Germinal center (tissue), 1 donor: ENCODE results near the gene TMEM192.
"Not testable (repeated sequence)": the region's sequence is repeated elsewhere in the genome, so short reads cannot be mapped to it uniquely, and the experiment has no call there.

Experiments
- DNase-seq: peaks from one replicate; pipeline ENCODE4 v3.0.0; 2012; ENCODE audit warnings: mixed read lengths, low spot score

Gene TMEM192

DNA sequence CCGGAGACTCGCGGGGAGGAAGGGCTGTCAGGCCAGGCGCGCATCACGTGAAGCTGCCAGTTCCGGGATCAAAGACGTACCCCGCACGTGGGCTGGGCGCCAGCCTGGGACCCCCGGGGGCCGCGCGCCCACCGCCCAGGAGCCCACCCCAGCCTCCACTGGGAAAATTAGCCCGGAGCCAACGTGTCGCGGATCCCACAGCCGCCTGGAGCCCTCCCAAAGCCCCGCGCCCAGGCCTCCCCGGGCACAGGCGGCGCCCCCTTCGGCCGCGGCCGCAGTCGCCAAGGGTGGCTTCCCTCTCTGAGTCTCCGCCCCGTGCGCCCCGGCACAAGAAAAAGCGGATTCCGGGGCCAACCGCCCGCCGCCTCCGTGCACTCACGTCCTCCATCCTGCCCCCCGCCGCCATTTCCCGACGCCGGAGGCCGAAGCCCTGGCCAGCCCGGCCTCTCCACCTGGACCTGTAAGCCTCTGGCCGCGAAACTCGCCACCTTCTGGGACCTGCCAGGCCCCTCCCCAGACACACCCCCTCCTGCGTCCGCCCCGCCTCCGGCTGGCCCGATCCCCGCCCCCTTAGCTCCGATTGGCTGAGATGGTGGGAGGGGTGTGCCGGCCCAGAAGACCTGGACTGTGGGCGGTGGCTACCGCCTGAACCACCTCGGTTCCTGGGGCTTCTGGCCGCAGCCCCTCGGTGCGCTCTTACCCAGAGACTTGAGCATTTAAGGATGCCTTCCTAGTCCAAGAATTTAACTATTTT lies at the start of gene TMEM192:
Gene TMEM192, minus strand, starts transcription at position 493 of the 754 bp plus-strand sequence. Its CDS starts 87 bp downstream, at position 406.
- DNase-seq = peak; percentile 95

DNA sequence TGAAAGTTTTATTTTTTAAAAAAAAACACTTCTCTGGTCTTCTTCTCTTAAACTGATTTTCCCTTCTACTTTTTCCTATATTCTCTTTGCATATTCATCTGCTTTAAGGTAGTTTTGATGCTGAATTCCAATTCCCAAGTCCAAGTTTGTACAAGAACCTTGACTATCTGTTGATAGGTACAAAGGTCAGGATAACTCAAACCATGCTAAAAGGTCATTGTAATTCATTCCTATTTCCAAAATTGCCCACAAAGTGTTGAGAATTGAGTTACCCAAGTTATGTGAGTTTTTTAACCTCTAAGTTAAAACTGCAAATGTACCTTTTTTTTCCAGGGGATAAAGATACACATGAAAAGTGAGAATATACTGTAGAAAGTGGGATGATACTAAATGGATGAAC lies 46.1 kb upstream of the TMEM192 start:
- no peak for DNase-seq

DNA sequence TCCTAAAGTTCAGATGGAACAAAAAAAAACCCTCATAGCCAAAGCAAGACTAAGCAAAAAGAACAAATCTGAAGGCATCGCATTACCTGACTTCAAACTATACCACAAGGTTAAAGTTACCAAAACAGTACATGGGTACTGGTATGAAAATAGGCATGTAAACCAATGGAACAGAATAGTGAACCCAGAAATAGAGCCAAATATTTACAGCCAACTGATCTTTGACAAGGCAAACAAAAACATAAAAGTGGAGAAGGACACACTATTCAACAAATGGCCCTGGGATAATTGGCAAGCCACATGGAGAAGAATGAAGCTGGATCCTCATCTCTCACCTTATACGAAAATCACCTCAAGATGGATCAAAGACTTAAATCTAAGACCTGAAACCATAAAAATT lies 44.2 kb upstream of the TMEM192 start:
- DNase-seq = no peak

DNA sequence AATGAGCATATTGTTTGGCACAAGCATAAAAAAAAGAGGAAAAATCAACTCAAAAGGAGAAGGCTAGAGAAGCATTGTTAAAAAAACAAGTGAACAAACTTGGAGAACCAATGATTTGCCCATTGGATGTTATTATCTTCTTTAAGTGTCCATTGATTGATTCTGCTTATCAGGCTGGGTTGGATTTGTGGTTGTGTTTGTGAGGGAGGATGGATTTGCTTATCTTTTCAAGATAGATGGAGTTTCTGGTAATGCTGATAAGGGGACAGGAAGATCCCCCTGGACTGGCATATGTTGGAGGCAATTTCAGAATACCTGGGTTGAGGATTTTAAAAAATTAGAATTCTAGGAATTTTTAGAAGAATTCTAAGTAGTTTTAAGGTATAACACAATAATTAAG lies 41.8 kb upstream of the TMEM192 start:
- DNase-seq = no peak

DNA sequence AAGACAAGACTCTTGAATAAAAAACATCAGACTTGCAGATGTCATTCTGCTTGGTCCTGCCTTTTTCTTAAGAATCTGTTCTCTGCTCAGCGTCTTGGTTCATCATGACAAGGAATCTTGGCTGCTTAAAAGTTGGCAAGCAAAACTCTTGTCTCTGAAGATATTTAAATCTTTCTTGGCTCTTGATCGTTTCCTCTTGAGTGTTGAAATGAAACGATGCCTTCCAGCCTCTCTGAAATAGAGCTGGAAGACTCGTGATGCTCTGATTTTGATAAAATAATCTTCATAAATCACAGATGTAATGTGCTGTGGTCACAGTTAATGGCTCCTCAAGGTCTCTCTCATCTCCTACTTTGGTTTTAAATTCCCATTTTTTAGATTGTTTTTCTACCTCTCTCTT lies 39.9 kb upstream of the TMEM192 start:
- no peak for DNase-seq

DNA sequence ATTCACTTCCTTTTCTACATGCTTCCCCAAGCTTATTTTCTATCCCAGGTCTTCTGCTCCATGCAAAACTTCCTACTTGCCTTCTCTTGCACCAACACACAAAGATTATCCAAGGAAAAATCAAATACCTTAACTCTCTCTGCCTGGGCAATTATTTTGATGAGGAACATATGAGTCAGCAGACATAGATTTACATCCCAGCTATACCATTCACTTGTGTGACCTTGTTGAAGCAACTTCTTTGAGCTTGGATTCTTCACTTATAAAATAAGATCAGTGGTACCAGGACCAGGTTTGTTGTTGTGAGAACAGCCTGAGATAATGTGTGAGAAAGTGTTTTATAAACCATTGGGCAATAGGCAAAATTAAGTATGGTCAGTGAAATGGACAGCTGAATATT lies 39.1 kb upstream of the TMEM192 start:
- DNase-seq = no peak

DNA sequence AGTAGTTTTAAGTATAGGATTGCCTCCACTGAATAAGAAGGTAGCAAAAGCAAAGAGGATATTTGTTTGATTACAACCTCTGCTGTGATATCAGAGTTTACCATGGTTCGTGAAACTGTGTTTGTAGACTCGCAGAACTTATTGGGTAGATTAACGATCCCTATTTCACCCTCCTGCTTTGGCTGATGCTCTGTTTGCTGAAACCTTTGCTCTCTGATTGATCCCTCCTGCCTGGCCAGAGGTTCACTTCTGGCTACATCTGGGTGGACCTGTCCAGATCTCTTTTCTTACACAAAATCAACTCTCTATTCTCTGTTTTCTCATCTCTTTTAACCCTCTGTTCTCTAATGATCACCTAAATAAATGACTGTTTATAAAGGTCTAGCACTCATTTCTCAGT lies 37.9 kb upstream of the TMEM192 start:
- no peak for DNase-seq

DNA sequence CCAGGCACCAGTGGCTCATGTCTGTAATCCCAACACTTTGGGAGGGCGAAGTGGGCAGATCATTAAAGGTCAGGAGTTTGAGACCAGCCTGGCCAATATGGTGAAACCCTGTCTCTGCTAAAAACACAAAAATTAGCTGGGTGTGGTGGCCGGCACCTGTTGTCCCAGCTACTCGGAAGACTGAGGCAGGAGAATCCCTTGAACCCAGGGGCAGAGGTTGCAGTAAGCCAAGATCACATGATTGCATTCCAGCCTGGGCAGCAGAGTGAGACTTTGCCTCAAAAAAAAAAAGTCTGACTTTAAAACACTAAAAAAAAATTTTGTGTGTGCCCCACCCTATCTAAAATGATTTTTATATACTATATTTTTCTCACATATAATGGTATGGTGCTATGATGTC lies 26.2 kb upstream of the TMEM192 start:
- DNase-seq = no peak

DNA sequence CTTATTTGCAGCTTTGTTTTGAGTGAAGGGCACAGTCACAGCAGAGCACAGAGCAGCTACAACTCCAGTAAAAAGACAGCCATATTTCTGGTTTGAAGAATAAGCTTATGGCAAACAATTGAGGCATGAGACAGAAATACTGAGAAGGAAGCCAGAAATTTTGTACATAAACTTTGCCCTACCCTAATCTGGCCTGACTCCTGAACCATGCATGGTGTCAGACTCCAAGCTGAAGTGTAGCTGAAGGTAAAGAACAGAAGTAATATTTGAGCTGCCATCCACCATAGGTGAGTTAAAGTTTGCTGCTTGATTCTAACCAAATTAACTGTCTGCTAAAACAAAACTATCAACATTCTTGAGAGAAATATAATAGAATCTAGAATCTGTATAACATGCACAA lies 24.5 kb upstream of the TMEM192 start:
- DNase-seq = no peak

DNA sequence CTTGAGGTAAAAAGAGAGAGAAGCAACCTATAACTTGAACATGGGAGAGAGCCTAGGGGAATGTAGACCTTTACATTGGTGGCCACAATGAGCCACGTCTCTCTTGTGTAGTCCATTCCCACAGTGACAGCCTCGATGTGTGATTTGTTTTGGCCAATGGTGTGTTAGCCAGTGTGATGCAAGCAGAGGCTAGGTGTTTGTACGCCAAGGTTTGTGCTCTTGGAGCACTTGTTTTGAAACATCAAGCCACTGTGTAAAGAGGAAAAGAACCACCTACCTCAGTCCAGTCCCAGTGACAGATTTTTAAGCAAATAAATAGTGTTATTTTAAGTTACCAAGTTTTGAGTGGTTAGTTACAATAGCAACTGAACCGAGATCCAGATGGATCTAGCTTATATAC lies 23.9 kb upstream of the TMEM192 start:
- DNase-seq = no peak

DNA sequence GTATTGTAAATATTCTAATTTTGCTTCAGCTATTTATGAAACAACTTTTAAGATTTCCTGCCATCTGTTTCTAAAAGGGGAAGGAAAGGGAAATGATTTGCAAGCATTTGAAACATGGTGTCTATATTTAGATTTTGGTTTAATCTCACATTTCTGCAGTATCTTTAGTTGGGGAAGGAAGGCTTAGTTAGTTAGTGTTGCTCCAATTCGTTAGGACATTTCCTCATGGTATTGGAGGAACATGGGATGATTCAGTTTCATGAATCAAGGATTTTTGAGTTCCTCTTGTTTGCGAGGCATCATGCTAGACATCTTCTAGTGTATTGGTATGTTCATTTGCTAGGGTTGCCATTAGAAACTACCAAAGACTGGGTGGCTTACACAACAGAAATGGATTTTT lies 20.5 kb upstream of the TMEM192 start:
- no peak for DNase-seq

DNA sequence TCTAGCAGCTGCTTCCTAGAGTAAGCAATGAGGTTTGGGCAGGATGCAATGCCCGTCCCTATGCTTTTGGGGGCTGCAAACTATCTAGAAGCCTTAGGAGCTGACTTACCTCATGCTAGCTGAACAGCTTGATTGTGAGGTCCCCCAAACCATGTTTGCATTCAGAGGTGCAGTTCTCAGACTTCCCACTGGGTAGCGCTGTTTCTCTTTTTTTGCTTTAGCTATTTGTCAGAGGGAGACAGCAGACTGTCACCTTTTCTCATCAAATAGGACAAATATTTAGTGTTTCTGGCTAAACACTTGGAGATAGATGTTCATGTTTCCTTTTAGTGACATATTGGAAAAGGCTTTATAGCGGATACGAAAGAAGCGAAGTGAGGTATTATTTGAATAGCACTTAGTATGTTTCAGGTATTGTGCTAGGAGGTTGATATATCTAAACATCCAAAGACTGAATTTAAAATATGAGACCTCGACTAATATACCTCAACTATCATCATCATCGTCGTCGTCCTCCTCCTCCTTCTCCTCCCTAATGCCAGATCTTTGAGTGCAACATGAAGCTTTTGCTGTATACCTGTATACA lies 18.7 kb upstream of the TMEM192 start:
- peak; percentile 54 for DNase-seq

DNA sequence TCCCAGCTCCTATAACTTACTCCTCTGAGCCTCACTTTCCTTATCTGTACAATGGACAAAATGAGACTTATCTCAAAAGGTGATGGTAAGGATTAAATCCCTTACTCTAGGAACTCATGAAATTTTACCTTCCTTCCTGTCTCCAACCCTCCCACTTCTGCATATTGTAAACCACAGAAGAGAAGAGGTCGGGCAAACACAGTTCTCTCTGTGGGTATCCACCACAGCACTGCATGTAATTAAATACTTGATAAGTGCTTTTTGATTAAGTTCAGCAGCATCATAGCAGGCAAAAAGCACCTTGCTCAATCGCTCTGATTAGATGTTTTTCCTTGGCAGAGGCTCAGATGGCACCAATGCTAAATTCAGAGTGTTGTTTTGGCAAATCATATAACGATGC lies 17.3 kb upstream of the TMEM192 start:
- no peak for DNase-seq

DNA sequence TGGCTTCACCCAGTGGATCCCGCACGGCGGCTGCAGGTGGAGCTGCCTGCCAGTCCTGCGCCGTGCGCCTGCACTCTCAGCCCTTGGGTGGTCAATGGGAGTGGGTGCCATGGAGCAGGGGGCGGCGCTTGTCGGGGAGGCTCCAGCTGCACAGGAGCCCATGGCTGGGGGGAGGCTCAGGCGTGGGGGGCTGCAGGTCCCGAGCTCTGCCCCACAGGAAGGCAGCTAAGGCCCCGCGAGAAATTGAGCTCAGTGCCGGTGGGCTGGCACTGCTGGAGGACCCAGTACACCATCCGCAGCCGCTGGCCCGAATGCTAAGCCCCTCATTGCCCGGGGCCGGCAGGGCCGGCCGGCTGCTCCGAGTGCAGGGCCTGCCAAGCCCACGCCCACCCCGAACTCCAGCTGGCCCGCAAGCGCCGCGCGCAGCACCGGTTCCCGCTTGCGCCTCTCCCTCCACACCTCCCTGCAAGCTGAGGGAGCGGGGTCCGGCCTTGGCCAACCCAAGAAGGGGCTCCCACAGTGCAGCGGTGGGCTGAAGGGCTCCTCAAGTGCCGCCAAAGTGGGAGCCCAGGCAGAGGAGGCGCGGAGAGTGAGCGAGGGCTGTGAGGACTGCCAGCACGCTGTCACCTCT lies 13.3 kb upstream of the TMEM192 start:
- DNase-seq = not testable (repeated sequence)

DNA sequence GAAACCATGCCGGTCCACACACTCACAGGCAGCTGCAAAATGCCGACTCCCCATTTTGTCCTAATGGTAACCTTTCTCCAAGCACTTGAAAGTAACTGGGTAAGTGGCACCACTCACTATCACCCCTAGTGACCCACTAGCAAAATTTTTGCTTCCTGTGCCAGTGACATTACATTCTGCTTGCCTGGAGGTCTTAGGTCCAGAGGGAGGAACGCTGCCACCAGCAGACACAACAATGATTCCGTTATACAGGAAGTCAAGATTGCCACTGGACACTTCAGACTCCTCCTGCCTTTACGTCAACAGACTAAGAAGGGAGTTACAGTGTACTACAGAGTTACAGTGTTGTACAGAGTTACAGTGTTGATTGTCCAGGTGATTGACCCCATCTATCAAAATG lies 11.8 kb upstream of the TMEM192 start:
- DNase-seq = no peak

DNA sequence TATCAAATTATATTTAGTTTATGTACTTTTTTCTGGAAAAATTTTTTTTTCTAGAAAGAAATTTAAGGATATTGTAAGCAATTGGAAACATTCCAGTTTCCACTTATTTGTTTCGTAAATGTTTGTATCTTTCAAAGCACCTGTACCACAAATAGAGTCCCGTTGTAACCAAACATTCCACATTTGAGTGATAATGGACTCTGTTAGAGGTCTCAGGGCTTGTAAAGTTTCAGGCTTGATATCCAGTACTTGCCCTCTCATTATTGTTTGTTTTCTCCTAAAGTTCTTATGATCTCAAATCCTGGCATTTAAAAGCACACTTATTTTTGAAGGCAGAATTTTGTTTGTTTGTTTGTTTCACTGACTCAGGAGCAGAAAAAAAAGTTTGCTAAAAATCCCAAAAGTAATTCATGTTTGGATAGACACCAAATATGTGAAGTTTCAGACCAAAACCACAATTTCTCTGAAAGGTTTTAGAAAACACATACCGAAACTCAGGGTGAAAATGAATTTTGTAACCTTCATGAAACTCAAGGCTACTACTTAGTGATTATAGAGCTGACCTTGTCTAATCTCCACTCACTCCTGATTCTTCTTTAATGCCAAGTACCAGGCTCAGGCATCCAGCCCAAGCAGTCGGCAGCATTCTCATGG lies 5.7 kb upstream of the TMEM192 start:
- no peak for DNase-seq

DNA sequence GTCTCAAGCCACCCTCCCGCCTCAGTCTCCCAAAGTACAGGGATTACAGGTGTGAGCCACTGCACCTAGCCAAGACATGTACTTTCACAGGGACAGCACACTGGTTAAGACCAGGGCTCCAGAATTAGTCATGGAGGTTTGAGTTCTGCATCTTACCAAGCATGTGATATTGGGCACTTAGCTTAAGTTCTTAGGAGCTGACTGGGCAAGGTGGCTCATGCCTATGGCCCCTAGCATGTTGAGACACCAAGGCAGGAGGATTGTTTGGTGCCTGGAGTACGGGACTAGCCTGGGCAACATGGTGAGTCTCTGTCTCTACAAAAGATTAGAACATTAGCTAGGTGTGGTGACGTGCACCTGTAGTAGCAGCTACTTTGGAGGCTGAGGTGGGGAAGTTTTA lies 2.6 kb upstream of the TMEM192 start:
- no peak for DNase-seq

DNA sequence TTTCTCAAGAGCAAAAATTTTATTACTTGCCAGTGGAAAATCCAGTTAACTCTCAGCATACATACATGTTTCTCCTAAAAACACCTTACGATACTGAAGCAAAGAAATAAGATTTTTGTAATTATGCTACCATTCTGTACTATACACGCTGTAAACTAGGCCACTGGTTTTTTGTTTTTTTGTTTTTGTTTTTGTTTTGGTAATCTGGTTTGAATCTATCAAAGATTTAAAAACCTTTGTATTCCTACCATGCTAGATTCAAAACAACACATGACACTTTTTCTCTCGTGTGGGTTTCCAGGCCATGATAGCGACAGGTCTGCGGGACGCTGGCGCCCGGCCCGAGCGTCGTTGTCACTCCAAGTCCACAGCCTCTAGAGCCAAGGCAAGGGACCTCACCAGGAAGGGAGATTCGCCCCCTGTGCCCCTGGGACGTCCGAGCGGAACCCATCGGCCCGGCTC lies 723 bp downstream of the TMEM192 start:
- no peak for DNase-seq

DNA sequence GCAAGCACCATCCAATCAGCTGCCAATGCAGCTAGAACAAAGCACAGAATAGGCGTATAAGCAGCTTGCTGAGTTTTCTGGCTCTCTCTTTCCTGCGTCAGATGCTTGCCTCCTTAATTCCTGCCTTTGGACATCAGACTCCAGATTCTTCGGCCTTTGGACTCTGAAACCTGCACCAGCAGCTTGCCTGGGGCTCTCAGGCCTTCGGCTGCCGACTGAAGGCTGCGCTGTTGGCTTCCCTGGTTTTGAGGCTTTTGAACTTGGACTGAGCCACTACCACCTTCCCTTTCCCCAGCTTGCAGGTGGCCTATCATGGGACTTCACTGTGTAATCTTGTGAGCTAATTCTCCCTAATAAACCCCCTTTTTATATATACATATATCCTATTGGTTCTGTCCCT lies 6.1 kb downstream of the TMEM192 start:
- no peak for DNase-seq

DNA sequence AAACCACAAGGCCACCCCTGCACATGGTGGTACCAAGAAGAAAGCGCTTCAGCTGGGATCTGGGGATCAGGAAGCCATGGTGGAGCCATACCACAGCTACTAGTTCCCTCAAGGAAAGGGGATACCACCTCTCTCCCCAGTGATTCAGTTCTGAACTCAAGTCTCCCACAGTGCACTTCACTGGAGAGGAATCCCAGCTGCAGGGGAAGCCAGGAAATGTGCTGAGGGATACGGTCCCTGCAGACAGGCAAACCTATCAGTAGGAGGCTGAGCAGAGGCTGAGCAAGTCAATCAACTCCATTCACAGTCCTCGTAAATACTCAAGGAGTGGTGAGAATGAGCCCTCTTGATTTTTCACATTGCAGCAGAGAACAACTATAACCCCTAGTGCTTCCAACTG lies 11.0 kb downstream of the TMEM192 start:
- DNase-seq = no peak

DNA sequence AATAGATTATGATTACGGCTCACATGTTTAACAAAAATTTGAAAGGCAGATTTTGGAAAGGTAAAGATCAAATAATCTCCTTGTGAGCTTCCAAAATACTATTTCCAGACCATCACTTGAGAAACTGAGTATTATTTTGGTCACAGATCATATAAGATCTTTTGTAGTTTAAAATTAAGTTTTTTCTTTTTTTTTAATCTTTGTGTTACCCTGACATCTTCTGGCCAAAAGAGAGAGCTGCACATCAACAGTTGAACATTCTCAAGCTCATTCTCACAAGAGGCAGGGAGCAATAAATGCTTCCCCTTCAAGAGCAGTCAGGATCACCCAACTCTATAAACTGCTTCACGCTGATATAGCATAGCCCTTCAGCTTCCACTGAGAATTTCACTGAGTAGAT lies 15.9 kb downstream of the TMEM192 start:
- peak; percentile 11 for DNase-seq

DNA sequence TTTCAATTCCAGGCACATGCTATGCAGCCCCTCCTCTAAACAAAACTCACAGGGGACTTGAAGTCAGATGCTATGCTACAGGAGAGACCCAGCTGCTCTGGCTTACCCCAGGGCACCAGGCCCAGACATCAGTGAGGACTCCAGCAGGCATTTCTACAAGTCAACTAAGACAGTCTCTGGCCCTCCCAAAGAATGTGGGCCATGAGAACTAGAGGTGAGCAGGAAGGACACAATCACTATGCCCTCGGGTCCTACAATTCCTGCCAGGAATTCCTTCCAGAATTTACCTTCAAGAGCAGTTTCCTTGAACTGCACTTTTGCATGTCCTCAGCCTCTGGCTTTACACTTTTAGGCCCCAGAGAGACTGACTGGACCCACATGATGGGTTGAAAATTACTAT lies 17.4 kb downstream of the TMEM192 start:
- no peak for DNase-seq

DNA sequence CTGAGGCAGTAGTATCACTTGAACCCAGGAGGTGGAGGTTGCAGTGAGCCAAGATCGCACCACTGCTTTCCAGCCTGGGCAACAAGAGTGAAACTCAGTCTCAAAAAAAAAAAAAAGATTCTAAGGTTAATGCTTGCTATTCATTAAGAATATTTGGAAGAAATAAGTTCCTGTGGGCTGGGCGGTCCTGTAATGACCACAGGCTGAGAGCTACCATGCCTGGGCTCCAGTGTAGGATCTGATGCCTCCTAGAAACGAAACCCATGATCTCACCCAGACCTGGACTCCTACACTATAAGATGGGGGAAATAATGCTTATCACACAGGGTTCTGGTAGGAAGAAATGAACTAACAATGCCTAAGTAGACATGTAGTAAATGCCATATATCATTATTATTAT lies 17.8 kb downstream of the TMEM192 start:
- DNase-seq = no peak
